ENCODE data around the gene VEGFB. TPM values are rescaled to one million over a fixed set of nuclear protein-coding genes. Genes with fewer than 3 reads are reported as not detected.

Gene VEGFB
- total RNA-seq, 1 experiment from 2014 or later: 61.7 TPM

GRCh38 chr11:64249038-64249437, 14.7 kb downstream of the VEGFB start:
- H3K36me3 ChIP-seq (ENCODE audit: control insufficient read depth, insufficient read depth, low read length): no peaks in the 10 kb centered on the region
- BruUV-seq (replicated peaks): no TSS peak
- TF ChIP-seq CTCF (IDR thresholded peaks at IDR 0.05; ENCODE audit: insufficient read depth in 1 of 2, low read depth in 1 of 2, low read length in 1 of 2, severe bottlenecking in 1 of 2, unreplicated experiment in 1 of 2): no peak
- Mint-ChIP-seq H3K27ac (ENCODE audit: unreplicated experiment) (no peak overlapping the region), H3K4me3 (ENCODE audit: unreplicated experiment) (no peak overlapping the region), H3K27me3 (ENCODE audit: insufficient read depth, unreplicated experiment) (no peaks in the 10 kb centered on the region), H3K9me3 (ENCODE audit: unreplicated experiment) (no peaks in the 10 kb centered on the region), H3K36me3 (ENCODE audit: insufficient read depth, unreplicated experiment) (peaks cover 43% of the 10 kb centered on the region), H3K4me1 (ENCODE audit: low read depth, unreplicated experiment) (peaks cover 13% of the 10 kb centered on the region)
- no peak overlapping the region for H3K4me3 ChIP-seq (ENCODE audit: low read depth, low read length)
- H3K9me3 ChIP-seq: no peaks in the 10 kb centered on the region
- H3K27me3 ChIP-seq (replicated peaks; ENCODE audit: control insufficient read depth, insufficient read depth, low read length): no peaks in the 10 kb centered on the region
- H3K4me1 ChIP-seq: peaks cover 26% of the 10 kb centered on the region
- ChIA-PET POLR2A (no interaction called here), CTCF (interaction anchor here (1.4 kb wide), 1 partner anchor 8 kb away, joined by 3 read pairs; the partner anchor contains the start of gene FKBP2)
- intact Hi-C loops (cut with micrococcal nuclease; ENCODE audit: unreplicated experiment): no loop called here
- DNase-seq: no peak

DNA sequence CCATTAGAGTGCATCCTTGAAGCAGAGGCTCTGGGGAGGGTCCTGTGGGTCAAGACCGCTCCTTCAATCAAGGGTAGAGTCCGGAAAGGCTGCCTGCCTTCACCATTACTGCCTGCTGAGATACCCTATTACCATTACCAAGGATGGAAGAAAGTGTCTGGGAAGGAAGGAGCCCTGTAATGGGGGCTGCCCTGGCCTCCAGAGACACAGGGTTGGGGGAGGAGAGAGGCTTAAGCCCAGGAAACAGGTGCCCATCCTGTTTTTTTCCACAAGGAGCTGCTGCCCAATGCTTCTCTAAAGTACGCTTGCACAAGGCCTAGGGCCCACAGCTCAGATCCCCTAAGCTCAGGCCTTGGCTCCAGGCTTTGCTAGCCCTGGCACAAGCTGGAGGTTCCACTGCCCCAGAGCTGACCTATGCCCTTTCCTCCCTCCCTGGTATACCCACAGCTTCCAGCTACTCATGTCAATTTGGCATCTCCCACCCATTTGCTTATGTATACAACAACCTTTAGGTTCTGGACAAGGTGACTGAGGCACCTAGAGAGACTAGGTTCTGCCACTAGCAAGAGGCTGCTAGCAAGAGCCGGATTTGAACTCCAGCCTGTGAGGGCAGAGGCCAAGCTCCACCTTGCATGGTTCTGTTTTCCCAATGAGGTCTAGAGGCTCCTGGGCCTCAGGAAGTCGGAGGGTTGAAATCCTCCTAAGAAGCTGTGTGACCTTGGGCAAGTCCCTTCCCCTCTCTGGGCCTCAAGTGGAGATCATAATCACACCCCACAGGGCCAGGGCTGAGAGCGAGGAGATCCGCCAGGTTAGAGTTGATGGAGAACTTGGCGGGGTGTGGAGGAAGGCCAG, 15.4 kb downstream of the VEGFB start:
- ChIA-PET CTCF (interaction anchor here (0.6 to 1.6 kb wide), 6 partner anchors 9 to 105 kb away, joined by 3 to 9 read pairs (median 4); partner anchors contain the start of gene FKBP2), POLR2A (interaction anchor here (0.8 kb wide), 1 partner anchor 9 kb away, joined by 3 read pairs; the partner anchor contains the start of gene FKBP2)
- Histone ChIP-seq H3K4me1 (peaks cover 26% of the 10 kb centered on the region), H3K9me3 (no peaks in the 10 kb centered on the region), H3K4me3 (ENCODE audit: low read depth, low read length) (no peak overlapping the region), H3K36me3 (ENCODE audit: control insufficient read depth, insufficient read depth, low read length) (no peaks in the 10 kb centered on the region), H3K27me3 (replicated peaks; ENCODE audit: control insufficient read depth, insufficient read depth, low read length) (no peaks in the 10 kb centered on the region)
- intact Hi-C loops (cut with micrococcal nuclease; ENCODE audit: unreplicated experiment): no loop called here
- H3K4me1 Mint-ChIP-seq (ENCODE audit: low read depth, unreplicated experiment): peaks cover 13% of the 10 kb centered on the region
- H3K27me3 Mint-ChIP-seq (ENCODE audit: insufficient read depth, unreplicated experiment): no peaks in the 10 kb centered on the region
- no peak for TF ChIP-seq CTCF (IDR thresholded peaks at IDR 0.05; ENCODE audit: insufficient read depth in 1 of 2, low read depth in 1 of 2, low read length in 1 of 2, severe bottlenecking in 1 of 2, unreplicated experiment in 1 of 2)
- peak overlapping the region; percentile 99 for H3K4me3 Mint-ChIP-seq (ENCODE audit: unreplicated experiment)
- H3K36me3 Mint-ChIP-seq (ENCODE audit: insufficient read depth, unreplicated experiment): peaks cover 38% of the 10 kb centered on the region
- H3K27ac Mint-ChIP-seq (ENCODE audit: unreplicated experiment): no peak overlapping the region
- BruUV-seq (replicated peaks): no TSS peak
- DNase-seq: no peak
- no peaks in the 10 kb centered on the region for H3K9me3 Mint-ChIP-seq (ENCODE audit: unreplicated experiment)

GRCh38 chr11:64250415-64251015, 16.1 kb downstream of the VEGFB start:
- peaks cover 26% of the 10 kb centered on the region for H3K4me1 ChIP-seq
- intact Hi-C loops (cut with micrococcal nuclease; ENCODE audit: unreplicated experiment): loop anchor here (1.0 kb wide), 2 partner anchors 20 to 54 kb away; no protein-coding TSS in a partner anchor
- TF ChIP-seq CTCF (IDR thresholded peaks at IDR 0.05; ENCODE audit: insufficient read depth in 1 of 2, low read depth in 1 of 2, low read length in 1 of 2, severe bottlenecking in 1 of 2, unreplicated experiment in 1 of 2): no peak
- H3K9me3 ChIP-seq: no peaks in the 10 kb centered on the region
- H3K27me3 ChIP-seq (replicated peaks; ENCODE audit: control insufficient read depth, insufficient read depth, low read length): no peaks in the 10 kb centered on the region
- Mint-ChIP-seq H3K4me1 (ENCODE audit: low read depth, unreplicated experiment) (peaks cover 13% of the 10 kb centered on the region), H3K4me3 (ENCODE audit: unreplicated experiment) (peak overlapping the region; percentile 99), H3K36me3 (ENCODE audit: insufficient read depth, unreplicated experiment) (peaks cover 35% of the 10 kb centered on the region), H3K27me3 (ENCODE audit: insufficient read depth, unreplicated experiment) (no peaks in the 10 kb centered on the region), H3K9me3 (ENCODE audit: unreplicated experiment) (no peaks in the 10 kb centered on the region), H3K27ac (ENCODE audit: unreplicated experiment) (no peak overlapping the region)
- H3K4me3 ChIP-seq (ENCODE audit: low read depth, low read length): peak overlapping the region; percentile 66
- ChIA-PET CTCF (interaction anchor here (0.6 to 1.6 kb wide), 6 partner anchors 9 to 110 kb away, joined by 3 to 9 read pairs (median 4); partner anchors contain the start of gene FKBP2), POLR2A (interaction anchor here (0.8 to 0.9 kb wide), 2 partner anchors 8 to 9 kb away, joined by 3 read pairs; partner anchors contain the start of gene FKBP2)
- H3K36me3 ChIP-seq (ENCODE audit: control insufficient read depth, insufficient read depth, low read length): peaks cover 2% of the 10 kb centered on the region; the same call in 1 of the 2 replicates
- no TSS peak for BruUV-seq (replicated peaks)
- peak in 1 of 2 experiments; percentile 50 for DNase-seq
